Coronary artery (tissue), 2 donors: ENCODE results near the gene SLCO3A1.

Experiments used
- DNase-seq: peaks from one replicate; pipeline ENCODE4 v3.0.0-alpha.2; 2017; ENCODE audit warnings: low spot score
- H3K27ac ChIP-seq, 2 donors: fragments of 200-600 bp; sonication (generic); one replicate each; pipeline ENCODE4 v1.5.1; 2016 to 2019
- H3K4me3 ChIP-seq: fragments of 200-600 bp; sonication (generic); 2 replicates; pipeline ENCODE4 v1.5.1; 2016; ENCODE audit warnings: mild to moderate bottlenecking, moderate library complexity
- TF ChIP-seq, protein P1 (sequence below): fragments of 200-600 bp; sonication (generic); IDR thresholded peaks from one replicate; pipeline ENCODE4 v1.5.1; 2019; ENCODE audit warnings: antibody characterized with exemption

Gene SLCO3A1

DNA sequence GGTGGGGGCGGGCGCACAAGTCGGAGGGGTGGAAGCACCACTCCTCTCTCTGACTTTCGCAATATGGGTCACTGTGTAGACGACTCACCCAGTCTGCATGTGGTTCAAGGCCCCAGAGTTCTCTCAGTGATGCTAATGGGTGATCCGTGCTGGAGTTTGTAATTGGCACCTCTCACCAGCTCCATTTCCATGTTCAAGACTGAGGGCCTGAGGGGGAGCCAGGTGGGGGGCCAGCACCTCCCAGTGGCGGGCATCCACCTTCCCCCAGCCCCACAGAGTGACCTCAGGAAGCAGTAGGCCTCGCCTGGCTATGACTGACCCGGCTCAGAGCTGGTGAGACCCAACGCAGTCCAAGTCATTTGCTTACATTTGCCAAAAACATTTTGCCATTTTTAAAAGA lies 310.1 kb downstream of the SLCO3A1 start:
- no peak overlapping the region for H3K27ac ChIP-seq
- TF ChIP-seq, protein P1, sequence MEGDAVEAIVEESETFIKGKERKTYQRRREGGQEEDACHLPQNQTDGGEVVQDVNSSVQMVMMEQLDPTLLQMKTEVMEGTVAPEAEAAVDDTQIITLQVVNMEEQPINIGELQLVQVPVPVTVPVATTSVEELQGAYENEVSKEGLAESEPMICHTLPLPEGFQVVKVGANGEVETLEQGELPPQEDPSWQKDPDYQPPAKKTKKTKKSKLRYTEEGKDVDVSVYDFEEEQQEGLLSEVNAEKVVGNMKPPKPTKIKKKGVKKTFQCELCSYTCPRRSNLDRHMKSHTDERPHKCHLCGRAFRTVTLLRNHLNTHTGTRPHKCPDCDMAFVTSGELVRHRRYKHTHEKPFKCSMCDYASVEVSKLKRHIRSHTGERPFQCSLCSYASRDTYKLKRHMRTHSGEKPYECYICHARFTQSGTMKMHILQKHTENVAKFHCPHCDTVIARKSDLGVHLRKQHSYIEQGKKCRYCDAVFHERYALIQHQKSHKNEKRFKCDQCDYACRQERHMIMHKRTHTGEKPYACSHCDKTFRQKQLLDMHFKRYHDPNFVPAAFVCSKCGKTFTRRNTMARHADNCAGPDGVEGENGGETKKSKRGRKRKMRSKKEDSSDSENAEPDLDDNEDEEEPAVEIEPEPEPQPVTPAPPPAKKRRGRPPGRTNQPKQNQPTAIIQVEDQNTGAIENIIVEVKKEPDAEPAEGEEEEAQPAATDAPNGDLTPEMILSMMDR = no peak
- no peak overlapping the region for H3K4me3 ChIP-seq
- DNase-seq = no peak

DNA sequence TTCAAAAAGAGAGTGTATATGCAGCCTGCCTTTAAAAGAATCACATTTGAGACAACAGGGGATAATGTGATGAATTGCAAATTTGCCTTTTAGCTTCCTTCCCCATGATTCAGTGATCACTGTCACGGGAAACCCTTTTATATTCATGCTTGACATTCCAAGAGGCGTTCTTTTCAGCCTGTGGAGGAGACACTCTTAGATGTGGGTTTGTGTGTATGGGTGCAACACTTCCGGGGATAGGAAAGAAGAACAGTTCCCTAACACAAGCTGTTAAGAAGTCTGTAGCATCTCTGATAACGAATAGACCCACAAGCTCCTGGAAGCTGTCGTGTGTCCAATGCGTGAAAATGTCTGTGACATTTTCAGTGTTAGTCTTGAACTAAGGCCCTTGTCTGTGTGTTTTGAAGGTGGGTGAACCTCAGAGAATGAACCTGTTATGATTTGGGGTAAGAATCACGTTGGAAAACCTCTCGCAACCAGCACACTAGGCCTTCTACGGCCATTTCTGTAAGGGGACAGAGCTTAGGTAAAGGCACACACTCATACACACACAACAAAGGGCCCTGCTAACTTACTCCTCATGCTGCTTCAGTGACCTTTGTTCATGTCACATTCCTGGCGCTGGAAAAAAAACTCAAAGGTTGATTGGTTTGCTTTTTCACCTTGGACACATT lies 311.0 kb downstream of the SLCO3A1 start:
- Histone ChIP-seq H3K4me3 (no peak overlapping the region), H3K27ac (no peak overlapping the region)
- TF ChIP-seq, protein P1 = no peak
- DNase-seq = no peak

DNA sequence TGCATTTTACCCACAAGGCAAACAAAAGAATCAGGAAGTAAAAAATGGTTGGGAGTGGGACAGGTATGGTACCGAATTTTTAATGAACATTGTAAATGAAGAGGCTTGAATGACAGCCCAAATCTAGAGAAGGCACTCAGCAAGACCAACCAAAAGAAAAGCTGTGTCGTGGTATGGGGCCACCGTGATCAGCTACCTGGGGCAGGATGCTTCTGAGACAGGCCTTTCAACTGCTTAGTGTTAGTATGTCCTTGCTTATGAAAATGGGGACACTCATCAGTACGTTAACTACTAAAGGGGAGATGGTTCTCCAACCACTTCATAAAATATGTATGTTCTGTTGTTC lies 311.5 kb downstream of the SLCO3A1 start:
- DNase-seq = no peak
- H3K27ac ChIP-seq = no peak overlapping the region
- no peak overlapping the region for H3K4me3 ChIP-seq
- TF ChIP-seq, protein P1 = no peak

DNA sequence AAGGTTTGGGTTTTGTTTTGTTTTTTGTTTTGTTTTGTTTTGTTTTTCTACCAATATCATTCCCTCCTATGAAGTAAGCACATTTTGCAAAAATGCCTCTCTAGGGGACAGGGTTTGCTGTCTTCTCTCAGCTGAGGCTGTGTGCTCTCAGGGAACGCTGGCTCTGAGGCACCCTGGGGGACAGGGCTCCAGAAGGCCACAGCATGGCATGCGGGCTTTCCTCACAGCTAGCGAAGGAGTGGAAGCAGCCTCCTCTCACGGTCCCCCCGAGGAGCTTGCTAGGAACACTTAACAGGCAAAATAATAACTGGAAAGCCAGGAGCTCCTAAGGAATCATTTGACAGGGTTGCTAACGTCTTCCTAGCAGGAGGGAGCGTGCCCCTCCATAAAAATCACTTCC lies 312.5 kb downstream of the SLCO3A1 start:
- no peak for DNase-seq
- no peak overlapping the region for H3K27ac ChIP-seq
- TF ChIP-seq, protein P1 = no peak
- H3K4me3 ChIP-seq = no peak overlapping the region

DNA sequence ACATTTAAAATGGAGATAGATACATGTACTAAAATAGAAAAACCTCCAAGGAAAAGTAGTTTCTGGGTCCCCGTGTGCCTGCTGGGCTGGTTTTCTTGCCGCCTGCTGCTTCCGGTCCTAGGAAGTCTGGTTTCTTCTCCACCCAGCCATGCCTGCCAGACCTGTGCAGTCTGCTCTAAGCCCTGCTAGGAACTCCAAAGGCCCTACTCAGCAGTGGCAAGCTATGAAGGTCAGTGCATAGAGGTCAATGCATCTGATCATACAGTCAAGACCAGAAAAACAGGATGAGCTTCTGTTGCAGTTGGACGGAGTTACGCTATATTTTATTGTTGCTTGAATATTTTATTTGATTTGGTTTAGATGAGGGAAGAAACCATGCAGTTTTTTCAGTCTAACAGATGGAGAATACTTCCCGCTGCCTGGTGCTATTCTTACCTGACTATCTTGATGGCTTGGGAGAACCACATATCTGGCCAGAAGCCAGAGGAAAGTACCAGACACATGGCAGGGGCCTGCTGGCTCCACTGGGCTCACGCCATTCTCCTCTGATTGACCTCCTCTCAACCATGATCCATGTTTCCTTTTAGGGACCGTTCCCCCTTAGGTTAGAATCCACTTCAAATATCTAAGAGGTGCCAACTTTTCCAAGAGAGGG lies 313.4 kb downstream of the SLCO3A1 start:
- no peak overlapping the region for H3K27ac ChIP-seq
- no peak for DNase-seq
- TF ChIP-seq, protein P1 = no peak
- H3K4me3 ChIP-seq = no peak overlapping the region

DNA sequence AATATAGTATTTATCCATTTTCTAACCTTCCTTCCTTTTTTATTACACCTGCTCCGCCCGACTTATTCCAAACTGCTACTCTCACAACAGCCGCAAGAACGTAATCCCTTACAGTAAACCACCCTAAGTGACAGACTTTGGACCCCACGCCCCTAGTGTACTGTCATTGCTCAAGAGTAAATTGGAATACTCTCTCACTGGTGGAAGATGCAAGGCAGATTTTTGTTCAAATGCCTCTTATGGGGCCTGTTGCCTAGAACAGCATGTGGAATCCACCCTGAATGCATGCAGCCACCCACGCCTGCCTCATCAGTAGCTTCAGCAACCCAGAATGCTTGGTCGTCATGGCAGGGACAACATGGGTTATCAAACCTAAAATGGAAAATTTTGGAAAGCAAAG lies 313.9 kb downstream of the SLCO3A1 start:
- DNase-seq = no peak
- no peak overlapping the region for H3K4me3 ChIP-seq
- H3K27ac ChIP-seq = no peak overlapping the region
- TF ChIP-seq, protein P1 = no peak

DNA sequence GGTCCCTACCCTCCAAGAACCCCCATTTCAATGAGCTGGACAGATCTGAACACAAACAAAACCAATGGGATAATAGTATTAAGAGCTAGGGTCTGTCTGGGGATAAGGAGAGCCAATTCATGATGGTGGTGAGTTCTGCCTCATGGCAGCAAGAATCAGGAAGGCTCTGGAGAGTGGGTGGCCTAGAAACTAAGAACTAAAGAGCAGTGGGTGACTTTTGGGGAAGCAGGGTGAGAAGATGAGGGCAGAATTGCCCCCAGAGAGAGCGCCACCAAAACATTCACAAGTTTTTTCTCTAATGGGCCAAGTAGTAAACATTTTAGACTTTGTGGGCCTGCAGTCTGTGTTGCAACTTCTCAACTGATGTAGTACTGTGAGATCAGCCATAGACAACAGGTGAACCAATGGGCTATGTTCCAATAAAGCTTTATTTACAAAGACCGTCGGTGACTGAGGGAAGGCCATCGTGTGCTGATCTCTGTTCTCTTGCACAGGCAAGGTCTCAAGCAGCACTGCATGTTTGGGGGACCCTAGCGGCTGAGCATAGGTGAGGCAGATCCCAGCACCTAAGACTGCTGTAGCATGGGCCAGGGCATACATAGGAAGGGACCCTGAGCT lies 314.7 kb downstream of the SLCO3A1 start:
- no peak overlapping the region for H3K27ac ChIP-seq

More for the DNA sequence above, 314.7 kb downstream of the SLCO3A1 start:
- no peak overlapping the region for H3K4me3 ChIP-seq
- DNase-seq = no peak
- TF ChIP-seq, protein P1 = no peak
